Esophagus muscularis mucosa (tissue), 4 donors: ENCODE measurements around the gene TMEM247. TPM values are rescaled to one million over a fixed set of nuclear protein-coding genes. Genes with fewer than 3 reads are reported as not detected.
"Not testable (repeated sequence)": the region's sequence is repeated elsewhere in the genome, so short reads cannot be mapped to it uniquely, and the experiment has no call there.

Source experiments
- DNase-seq: peaks from one replicate; pipeline ENCODE4 v3.0.0-alpha.2; 2017; ENCODE audit errors: extremely low spot score
- H3K27ac ChIP-seq, 4 donors: fragments of 200-600 bp; sonication (generic); replicated peaks in 1 of 4; 1 replicate in 3 of 4; 2 replicates in 1 of 4; pipeline ENCODE4 v1.5.1; 2016 to 2019; ENCODE audit warnings: mild to moderate bottlenecking in 1 of 4
- H3K27me3 ChIP-seq, 4 donors: fragments of 200-600 bp; sonication (generic); one replicate each; pipeline versions ENCODE4 v1.5.1 to v1.6.0; 2016 to 2019
- H3K36me3 ChIP-seq, 4 donors: fragments of 200-600 bp; sonication (generic); one replicate each; pipeline ENCODE4 v1.5.1; 2016 to 2019
- H3K4me1 ChIP-seq, 4 donors: fragments of 200-600 bp; sonication (generic); one replicate each; pipeline ENCODE4 v1.5.1; 2016 to 2019
- H3K4me3 ChIP-seq, 4 donors: fragments of 200-600 bp; sonication (generic); 1 replicate in 2 of 4; 2 replicates in 2 of 4; pipeline ENCODE4 v1.5.1; 2016 to 2019; ENCODE audit warnings: mild to moderate bottlenecking in 4 of 4, moderate library complexity in 1 of 4
- H3K9me3 ChIP-seq, 4 donors: fragments of 200-600 bp; sonication (generic); 1 replicate in 3 of 4; 2 replicates in 1 of 4; pipeline ENCODE4 v1.5.1; 2016 to 2019
- EP300 ChIP-seq: sonication (generic); formaldehyde crosslinking; IDR thresholded peaks from one replicate; pipeline ENCODE4 v1.6.1; 2017; ENCODE audit warnings: antibody characterized with exemption
- POLR2A ChIP-seq: fragments of 450-650 bp; IDR thresholded peaks from one replicate; pipeline ENCODE4 v1.6.1; 2017; ENCODE audit warnings: antibody characterized with exemption, moderate library complexity, mild to moderate bottlenecking, low read depth
- POLR2AphosphoS5 ChIP-seq, 2 donors: sonication (generic); formaldehyde crosslinking; IDR thresholded peaks; one replicate each; pipeline ENCODE4 v1.6.1; 2017; ENCODE audit warnings: antibody characterized with exemption in 2 of 2
- WGBS: methylation state at CpG from one replicate; pipeline ENCODE4 v1.1.5; 2018; 5-methylcytosine and 5-hydroxymethylcytosine counted together
- intact Hi-C: fragments of 100-400 bp; cut with DNase I; formaldehyde crosslinking; loops from one replicate; pipeline ENCODE4 v1.15.1; 2023
- total RNA-seq, 4 donors: library from RNA; depleted of rRNA; stranded (reverse); fragments of >200 nt; gene quantifications; one replicate each; pipeline versions ENCODE4 v1.1.0 to v1.2.1, GENCODE V29; 2016
- TF ChIP-seq, protein P1 (sequence below), 3 experiments: fragments of 200-600 bp in 2 of 3; fragments of 450-650 bp in 1 of 3; sonication (generic) in 2 of 3; IDR thresholded peaks; one replicate each; pipeline ENCODE4 v1.5.1; 2017 to 2019; ENCODE audit warnings: antibody characterized with exemption in 3 of 3, mild to moderate bottlenecking in 2 of 3, moderate library complexity in 1 of 3

TMEM247 gene
- total RNA-seq, 4 donors from 2014 or later, result not detected

DNA sequence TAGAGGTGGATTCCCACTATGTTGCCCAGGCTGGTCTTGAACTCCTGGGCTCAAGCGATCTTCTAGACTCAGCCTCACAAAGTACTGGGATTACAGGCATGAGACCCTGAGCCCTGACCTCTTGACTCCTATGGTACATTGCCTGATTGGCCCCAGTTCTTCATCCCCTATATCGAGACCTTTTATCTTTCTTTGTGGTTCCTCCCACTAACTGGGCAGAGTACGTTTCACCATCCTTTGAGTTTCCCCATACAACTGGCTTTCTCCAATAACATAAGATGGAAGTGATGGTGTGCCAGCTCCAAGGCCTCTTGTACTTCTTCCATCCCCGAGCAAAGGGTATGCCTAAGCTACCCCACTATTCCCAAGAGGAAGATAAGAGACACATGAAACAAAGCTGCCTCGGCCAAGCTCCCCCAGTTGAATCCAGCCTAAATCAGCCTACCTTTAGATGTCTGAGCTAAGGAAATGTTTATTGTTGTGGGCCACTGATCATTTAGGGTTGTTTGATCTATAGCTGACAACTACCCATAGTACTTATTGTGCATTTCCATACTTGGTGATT is 8.3 kb upstream of the TMEM247 start:
- Histone ChIP-seq H3K36me3 (no peaks in the 10 kb centered on the region), H3K27me3 (no peaks in the 10 kb centered on the region), H3K4me3 (no peak overlapping the region), H3K4me1 (no peaks in the 10 kb centered on the region), H3K27ac (no peak overlapping the region), H3K9me3 (no peaks in the 10 kb centered on the region)
- intact Hi-C loops, result no loop called here
- no peak for DNase-seq
- 89% methylated on average over 5 of the region's 5 CpGs for WGBS
- TF ChIP-seq EP300, result no peak
- no peak for TF ChIP-seq POLR2AphosphoS5 (IDR thresholded peaks at IDR 0.05)
- TF ChIP-seq POLR2A, result no peak
- TF ChIP-seq, protein P1, sequence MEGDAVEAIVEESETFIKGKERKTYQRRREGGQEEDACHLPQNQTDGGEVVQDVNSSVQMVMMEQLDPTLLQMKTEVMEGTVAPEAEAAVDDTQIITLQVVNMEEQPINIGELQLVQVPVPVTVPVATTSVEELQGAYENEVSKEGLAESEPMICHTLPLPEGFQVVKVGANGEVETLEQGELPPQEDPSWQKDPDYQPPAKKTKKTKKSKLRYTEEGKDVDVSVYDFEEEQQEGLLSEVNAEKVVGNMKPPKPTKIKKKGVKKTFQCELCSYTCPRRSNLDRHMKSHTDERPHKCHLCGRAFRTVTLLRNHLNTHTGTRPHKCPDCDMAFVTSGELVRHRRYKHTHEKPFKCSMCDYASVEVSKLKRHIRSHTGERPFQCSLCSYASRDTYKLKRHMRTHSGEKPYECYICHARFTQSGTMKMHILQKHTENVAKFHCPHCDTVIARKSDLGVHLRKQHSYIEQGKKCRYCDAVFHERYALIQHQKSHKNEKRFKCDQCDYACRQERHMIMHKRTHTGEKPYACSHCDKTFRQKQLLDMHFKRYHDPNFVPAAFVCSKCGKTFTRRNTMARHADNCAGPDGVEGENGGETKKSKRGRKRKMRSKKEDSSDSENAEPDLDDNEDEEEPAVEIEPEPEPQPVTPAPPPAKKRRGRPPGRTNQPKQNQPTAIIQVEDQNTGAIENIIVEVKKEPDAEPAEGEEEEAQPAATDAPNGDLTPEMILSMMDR (IDR thresholded peaks at IDR 0.05), result no peak

DNA sequence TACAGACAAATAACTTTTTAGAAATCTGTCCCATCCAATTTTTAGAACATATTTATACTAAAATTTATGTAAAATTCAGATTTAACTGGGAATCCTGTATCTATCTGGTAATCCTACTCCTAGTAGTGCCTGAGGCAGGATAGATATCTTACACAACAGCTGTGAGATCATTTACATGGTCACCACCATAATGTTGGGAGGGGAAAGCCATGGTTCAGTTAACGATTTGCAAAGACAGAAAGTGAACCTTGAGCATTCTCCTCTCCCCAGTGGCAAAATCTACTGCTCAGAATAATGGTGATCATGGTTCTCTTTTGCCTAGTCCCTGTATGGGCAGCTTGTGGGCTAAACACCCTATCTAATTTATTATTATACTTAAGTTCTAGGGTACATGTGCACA is 7.7 kb upstream of the TMEM247 start:
- 93% methylated on average over 1 of the region's 1 CpG for WGBS
- intact Hi-C loops, result no loop called here
- no peaks in the 10 kb centered on the region for H3K9me3 ChIP-seq

DNA sequence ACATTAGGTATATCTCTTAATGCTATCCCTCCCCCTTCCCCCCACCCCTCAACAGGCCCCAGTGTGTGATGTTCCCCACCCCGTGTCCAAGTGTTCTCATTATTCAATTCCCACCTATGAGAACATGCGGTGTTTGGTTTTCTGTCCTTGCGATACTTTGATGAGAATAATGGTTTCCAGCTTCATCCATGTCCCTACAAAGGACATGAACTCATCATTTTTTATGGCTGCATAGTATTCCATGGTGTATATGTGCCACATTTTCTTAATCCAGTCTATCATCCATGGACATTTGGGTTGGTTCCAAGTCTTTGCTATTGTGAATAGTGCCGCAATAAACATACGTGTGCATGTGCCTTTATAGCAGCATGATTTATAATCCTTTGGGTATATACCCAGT is 7.2 kb upstream of the TMEM247 start:
- H3K27ac ChIP-seq, H3K27me3 ChIP-seq, H3K4me1 ChIP-seq, DNase-seq, intact Hi-C loops, H3K36me3 ChIP-seq, H3K9me3 ChIP-seq, H3K4me3 ChIP-seq: not testable (repeated sequence)
- 93% methylated on average over 5 of the region's 5 CpGs for WGBS

More for the DNA sequence above, 7.7 kb upstream of the TMEM247 start:
- H3K36me3 ChIP-seq, result no peaks in the 10 kb centered on the region
- H3K4me1 ChIP-seq, result no peaks in the 10 kb centered on the region
- TF ChIP-seq, protein P1 (IDR thresholded peaks at IDR 0.05), result no peak
- TF ChIP-seq POLR2A (no peak), POLR2AphosphoS5 (IDR thresholded peaks at IDR 0.05) (no peak), EP300 (no peak)
- DNase-seq, result no peak
- H3K27me3 ChIP-seq, result no peaks in the 10 kb centered on the region
- H3K4me3 ChIP-seq, result no peak overlapping the region
- H3K27ac ChIP-seq, result no peak overlapping the region

DNA sequence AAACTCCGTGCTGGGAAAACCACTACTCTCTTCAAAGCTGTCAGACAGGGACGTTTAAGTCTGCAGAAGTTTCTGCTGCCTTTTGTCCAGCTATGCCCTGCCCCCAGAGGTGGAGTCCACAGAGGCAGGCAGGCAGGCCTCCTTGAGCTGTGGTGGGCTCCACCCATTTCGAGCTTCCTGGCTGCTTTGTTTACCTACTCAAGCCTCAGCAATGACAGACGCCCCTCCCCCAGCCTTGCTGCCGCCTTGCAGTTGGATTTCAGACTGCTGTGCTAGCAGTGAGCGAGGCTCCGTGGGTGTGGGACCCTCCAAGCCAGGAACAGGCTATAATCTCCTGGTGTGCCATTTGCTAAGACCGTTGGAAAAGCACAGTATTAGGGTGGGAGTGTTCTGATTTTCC is 1.9 kb upstream of the TMEM247 start:
- 63% methylated on average over 2 of the region's 8 CpGs for WGBS

DNA sequence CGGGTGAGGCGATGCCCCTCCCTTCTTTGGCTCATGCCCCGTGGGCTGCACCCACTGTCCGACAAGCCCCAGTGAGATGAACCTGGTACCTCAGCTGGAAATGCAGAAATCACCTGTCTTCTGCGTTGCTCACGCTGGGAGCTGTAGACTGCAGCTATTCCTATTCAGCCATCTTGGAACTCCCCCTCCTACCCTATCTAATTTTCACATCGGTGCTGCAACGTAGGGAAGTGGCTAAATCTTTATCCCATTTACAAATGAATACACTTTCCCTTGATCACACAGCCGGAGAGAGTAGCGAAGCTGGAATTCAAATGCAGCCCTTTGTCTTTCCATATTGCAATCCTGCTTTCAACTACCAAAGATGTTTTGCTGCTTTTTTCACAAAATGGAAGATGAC is 1.4 kb upstream of the TMEM247 start:
- no peak for DNase-seq
- WGBS, result 89% methylated on average over 8 of the region's 10 CpGs
- Histone ChIP-seq H3K4me1 (no peaks in the 10 kb centered on the region), H3K4me3 (no peak overlapping the region), H3K9me3 (no peaks in the 10 kb centered on the region), H3K27me3 (no peaks in the 10 kb centered on the region), H3K36me3 (no peaks in the 10 kb centered on the region), H3K27ac (no peak overlapping the region)
- intact Hi-C loops, result no loop called here
- TF ChIP-seq, protein P1 (IDR thresholded peaks at IDR 0.05), result no peak
- no peak for TF ChIP-seq POLR2AphosphoS5 (IDR thresholded peaks at IDR 0.05)
- no peak for TF ChIP-seq EP300
- TF ChIP-seq POLR2A, result no peak

More for the DNA sequence above, 1.9 kb upstream of the TMEM247 start:
- H3K9me3 ChIP-seq, H3K36me3 ChIP-seq, H3K27me3 ChIP-seq, H3K4me3 ChIP-seq, intact Hi-C loops, H3K27ac ChIP-seq, DNase-seq, H3K4me1 ChIP-seq: not testable (repeated sequence)

DNA sequence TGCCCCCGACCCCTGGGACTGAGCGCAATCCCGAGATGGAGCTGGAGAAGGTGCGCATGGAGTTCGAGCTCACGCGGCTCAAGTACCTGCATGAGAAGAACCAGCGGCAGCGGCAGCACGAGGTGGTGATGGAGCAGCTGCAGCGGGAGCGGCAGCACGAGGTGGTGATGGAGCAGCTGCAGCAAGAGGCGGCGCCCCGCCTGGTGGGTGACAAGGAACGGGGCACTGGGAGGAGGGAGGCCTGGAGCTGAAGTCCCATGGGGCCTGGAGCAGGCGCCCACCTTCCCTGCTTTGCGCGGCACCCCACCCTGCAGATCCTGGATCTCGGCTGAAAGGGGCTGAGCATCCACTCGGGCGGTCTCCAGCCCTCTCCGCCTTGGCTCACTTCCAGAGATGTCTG is 1.2 kb downstream of the TMEM247 start:
- DNase-seq, result no peak
- intact Hi-C loops, result no loop called here
- Histone ChIP-seq H3K9me3 (no peaks in the 10 kb centered on the region), H3K4me1 (no peaks in the 10 kb centered on the region), H3K27ac (no peak overlapping the region), H3K27me3 (no peaks in the 10 kb centered on the region), H3K4me3 (no peak overlapping the region), H3K36me3 (no peaks in the 10 kb centered on the region)
- TF ChIP-seq POLR2AphosphoS5 (IDR thresholded peaks at IDR 0.05) (no peak), POLR2A (no peak), EP300 (no peak)
- TF ChIP-seq, protein P1 (IDR thresholded peaks at IDR 0.05), result no peak
- WGBS, result 85% methylated on average over 21 of the region's 24 CpGs
